Upper lobe of right lung (tissue), 1 donor: ENCODE results near the gene PELO. TPM values are rescaled to one million over a fixed set of nuclear protein-coding genes. Genes with fewer than 3 reads are reported as not detected.

Source experiments
- ATAC-seq: fragments of 200-7000 bp; cut with Tn5 transposase; one replicate; pipeline ENCODE4 v1.9.1; 2020; ENCODE audit warnings: mild to moderate bottlenecking, moderate library complexity
- DNase-seq: peaks from one replicate; pipeline ENCODE4 v3.0.0-alpha.2; 2020
- H3K27ac ChIP-seq: fragments of 200-600 bp; one replicate; pipeline ENCODE4 v1.8.0; 2022
- H3K27me3 ChIP-seq: fragments of 200-600 bp; one replicate; pipeline ENCODE4 v1.8.0; 2022; ENCODE audit warnings: mild to moderate bottlenecking
- H3K36me3 ChIP-seq: fragments of 200-600 bp; one replicate; pipeline ENCODE4 v1.8.0; 2022
- H3K4me1 ChIP-seq: fragments of 200-600 bp; one replicate; pipeline ENCODE4 v1.8.0; 2022
- H3K4me3 ChIP-seq: fragments of 200-600 bp; one replicate; pipeline ENCODE4 v1.8.0; 2022; ENCODE audit warnings: mild to moderate bottlenecking
- H3K9me3 ChIP-seq: fragments of 200-600 bp; one replicate; pipeline ENCODE4 v1.8.0; 2022
- CTCF ChIP-seq: fragments of 200-600 bp; IDR thresholded peaks from one replicate; pipeline ENCODE4 v1.8.0; 2022; ENCODE audit warnings: antibody characterized with exemption
- intact Hi-C: fragments of 100-400 bp; cut with DNase I; formaldehyde crosslinking; loops from one replicate; pipeline ENCODE4 v1.11.0; 2022
- total RNA-seq: library from RNA; stranded (reverse); fragmentation: NEBNext Ultra II Directional; extraction: Animal tissue kit (Norgen Biotek cat#: 25700); gene quantifications from one replicate; pipeline ENCODE4 v1.2.1, GENCODE V29; 2021
- donor health status: DM: no; HTN: yes; CAD: no; lungs with severe emphysema.

Gene PELO
- total RNA-seq, 1 donor from 2014 or later = 41.3 TPM

- no peak overlapping the region for H3K4me3 ChIP-seq
- no peak overlapping the region for H3K27ac ChIP-seq
- intact Hi-C loops = no loop called here
- H3K27me3 ChIP-seq = no peaks in the 10 kb centered on the region
- no peaks in the 10 kb centered on the region for H3K9me3 ChIP-seq
- ATAC-seq = no peak
- no peak for DNase-seq
- H3K4me1 ChIP-seq = peaks cover 6% of the 10 kb centered on the region
- H3K36me3 ChIP-seq = no peaks in the 10 kb centered on the region
- no peak for TF ChIP-seq CTCF
These were observed 36.6 kb upstream of the PELO start for GRCh38 chr5:52751137-52751536.

GRCh38 chr5:52754051-52754450 lies 33.7 kb upstream of the PELO start:
- intact Hi-C loops = no loop called here
- no peaks in the 10 kb centered on the region for H3K27me3 ChIP-seq
- H3K36me3 ChIP-seq = no peaks in the 10 kb centered on the region
- no peaks in the 10 kb centered on the region for H3K9me3 ChIP-seq
- no peak overlapping the region for H3K27ac ChIP-seq
- peaks cover 6% of the 10 kb centered on the region for H3K4me1 ChIP-seq
- DNase-seq (no peak), ATAC-seq (no peak)
- H3K4me3 ChIP-seq = no peak overlapping the region
- TF ChIP-seq CTCF = no peak

- no peaks in the 10 kb centered on the region for H3K9me3 ChIP-seq
- peaks cover 6% of the 10 kb centered on the region for H3K4me1 ChIP-seq
- ATAC-seq = no peak
- H3K36me3 ChIP-seq = no peaks in the 10 kb centered on the region
- DNase-seq = no peak
- no peaks in the 10 kb centered on the region for H3K27me3 ChIP-seq
- H3K4me3 ChIP-seq = no peak overlapping the region
- intact Hi-C loops = no loop called here
- H3K27ac ChIP-seq = no peak overlapping the region
- no peak for TF ChIP-seq CTCF
These were observed 30.2 kb upstream of the PELO start for GRCh38 chr5:52757527-52757926.

- no peak for TF ChIP-seq CTCF
- H3K27me3 ChIP-seq = no peaks in the 10 kb centered on the region
- intact Hi-C loops = no loop called here
- no peaks in the 10 kb centered on the region for H3K9me3 ChIP-seq
- no peak overlapping the region for H3K27ac ChIP-seq
- ATAC-seq = no peak
- H3K4me3 ChIP-seq = no peak overlapping the region
- peaks cover 6% of the 10 kb centered on the region for H3K4me1 ChIP-seq
- DNase-seq = no peak
- H3K36me3 ChIP-seq = no peaks in the 10 kb centered on the region
These were observed 29.7 kb upstream of the PELO start for GRCh38 chr5:52758014-52758413.

- Histone ChIP-seq H3K4me1 (peaks cover 6% of the 10 kb centered on the region), H3K27ac (no peak overlapping the region), H3K4me3 (no peak overlapping the region), H3K9me3 (no peaks in the 10 kb centered on the region), H3K36me3 (no peaks in the 10 kb centered on the region), H3K27me3 (no peaks in the 10 kb centered on the region)
- no peak for DNase-seq
- ATAC-seq = no peak
- intact Hi-C loops = no loop called here
- no peak for TF ChIP-seq CTCF
These were observed 28.4 kb upstream of the PELO start for GRCh38 chr5:52759331-52759730.

GRCh38 chr5:52760695-52761366 lies 26.9 kb upstream of the PELO start:
- DNase-seq (no peak), ATAC-seq (no peak)
- Histone ChIP-seq H3K4me1 (peaks cover 6% of the 10 kb centered on the region), H3K27ac (no peak overlapping the region), H3K9me3 (no peaks in the 10 kb centered on the region), H3K27me3 (no peaks in the 10 kb centered on the region), H3K36me3 (no peaks in the 10 kb centered on the region), H3K4me3 (no peak overlapping the region)
- intact Hi-C loops = no loop called here
- TF ChIP-seq CTCF = no peak
